Measurements from ENCODE around the gene TMEM72. TPM values are rescaled to one million over a fixed set of nuclear protein-coding genes. Genes with fewer than 3 reads are reported as not detected.

The TMEM72 gene
- total and polyA plus RNA-seq, 2 of the 13 experiments (the other 11 are each of a cell fraction or from before 2014, with no cell fraction given): 0.04 TPM; not detected in 1

GRCh38 chr10:44977287-44978212 lies 66.4 kb downstream of the TMEM72 start (continued):
- peak; percentile 84 for TF ChIP-seq ZNF670 (CRISPR knock-in tag; IDR thresholded peaks at IDR 0.05; ENCODE audit: borderline replicate concordance)
- peak; percentile 52; the same call in 1 of the 2 replicates for TF ChIP-seq ZNF768 (CRISPR knock-in tag; IDR thresholded peaks at IDR 0.05)
- TF ChIP-seq CHD4 (IDR thresholded peaks at IDR 0.05; ENCODE audit: borderline replicate concordance, low read length): no peak
- no peak; the same call in 1 of the 2 replicates for TF ChIP-seq ZNF280D (CRISPR knock-in tag; IDR thresholded peaks at IDR 0.05)
- TF ChIP-seq, protein P1, sequence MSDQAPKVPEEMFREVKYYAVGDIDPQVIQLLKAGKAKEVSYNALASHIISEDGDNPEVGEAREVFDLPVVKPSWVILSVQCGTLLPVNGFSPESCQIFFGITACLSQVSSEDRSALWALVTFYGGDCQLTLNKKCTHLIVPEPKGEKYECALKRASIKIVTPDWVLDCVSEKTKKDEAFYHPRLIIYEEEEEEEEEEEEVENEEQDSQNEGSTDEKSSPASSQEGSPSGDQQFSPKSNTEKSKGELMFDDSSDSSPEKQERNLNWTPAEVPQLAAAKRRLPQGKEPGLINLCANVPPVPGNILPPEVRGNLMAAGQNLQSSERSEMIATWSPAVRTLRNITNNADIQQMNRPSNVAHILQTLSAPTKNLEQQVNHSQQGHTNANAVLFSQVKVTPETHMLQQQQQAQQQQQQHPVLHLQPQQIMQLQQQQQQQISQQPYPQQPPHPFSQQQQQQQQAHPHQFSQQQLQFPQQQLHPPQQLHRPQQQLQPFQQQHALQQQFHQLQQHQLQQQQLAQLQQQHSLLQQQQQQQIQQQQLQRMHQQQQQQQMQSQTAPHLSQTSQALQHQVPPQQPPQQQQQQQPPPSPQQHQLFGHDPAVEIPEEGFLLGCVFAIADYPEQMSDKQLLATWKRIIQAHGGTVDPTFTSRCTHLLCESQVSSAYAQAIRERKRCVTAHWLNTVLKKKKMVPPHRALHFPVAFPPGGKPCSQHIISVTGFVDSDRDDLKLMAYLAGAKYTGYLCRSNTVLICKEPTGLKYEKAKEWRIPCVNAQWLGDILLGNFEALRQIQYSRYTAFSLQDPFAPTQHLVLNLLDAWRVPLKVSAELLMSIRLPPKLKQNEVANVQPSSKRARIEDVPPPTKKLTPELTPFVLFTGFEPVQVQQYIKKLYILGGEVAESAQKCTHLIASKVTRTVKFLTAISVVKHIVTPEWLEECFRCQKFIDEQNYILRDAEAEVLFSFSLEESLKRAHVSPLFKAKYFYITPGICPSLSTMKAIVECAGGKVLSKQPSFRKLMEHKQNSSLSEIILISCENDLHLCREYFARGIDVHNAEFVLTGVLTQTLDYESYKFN (CRISPR knock-in tag; conservative IDR thresholded peaks at IDR 0.05): no peak
- TF ChIP-seq PHF8 (CRISPR knock-in tag; IDR thresholded peaks at IDR 0.05): peak; percentile 35
- TF ChIP-seq PRDM15 (CRISPR knock-in tag; IDR thresholded peaks at IDR 0.05): peak; percentile 21; the same call in 1 of the 2 replicates
- no peak for TF ChIP-seq HDAC6 (IDR thresholded peaks at IDR 0.05; ENCODE audit: low read depth, low read length)
- TF ChIP-seq ZNF772 (CRISPR knock-in tag; IDR thresholded peaks at IDR 0.05): peak; percentile 84
- peak; percentile 15; the same call in 1 of the 2 replicates for TF ChIP-seq POLR2AphosphoS5 (IDR thresholded peaks at IDR 0.05; ENCODE audit: low read depth, low read length)
- TF ChIP-seq, protein P2, sequence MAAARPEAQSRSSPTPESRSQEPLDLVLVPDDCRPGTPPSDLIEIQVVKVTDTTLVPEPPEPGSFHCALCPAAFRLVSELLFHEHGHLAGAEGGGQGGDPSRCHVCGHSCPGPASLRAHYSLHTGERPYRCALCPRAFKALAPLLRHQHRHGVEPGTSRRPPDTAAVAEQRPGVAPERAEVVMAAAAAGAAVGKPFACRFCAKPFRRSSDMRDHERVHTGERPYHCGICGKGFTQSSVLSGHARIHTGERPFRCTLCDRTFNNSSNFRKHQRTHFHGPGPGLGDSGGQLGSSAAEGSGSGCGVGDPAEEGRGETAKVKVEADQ (CRISPR knock-in tag; IDR thresholded peaks at IDR 0.05; ENCODE audit: borderline replicate concordance): no peak
- TF ChIP-seq UBTF (CRISPR knock-in tag; IDR thresholded peaks at IDR 0.05): 0 out of 2 replicates have a peak, but pooled peaks have one; percentile 49
- TF ChIP-seq KAT7 (CRISPR knock-in tag; IDR thresholded peaks at IDR 0.05; ENCODE audit: borderline replicate concordance): peak; percentile 52
